Hematopoietic multipotent progenitor cell (in vitro differentiated cells): ENCODE data around the gene NT5C3B. TPM values are rescaled to one million over a fixed set of nuclear protein-coding genes. Genes with fewer than 3 reads are reported as not detected.
A peak's percentile ranks its signal among the peaks of the same experiment; 100 is the strongest.
"Not testable (repeated sequence)": the region's sequence is repeated elsewhere in the genome, so short reads cannot be mapped to it uniquely, and the experiment has no call there.

Experiments used
- DNase-seq, 3 donors: peaks; one replicate each; pipeline ENCODE4 v3.0.0-alpha.2; 2011 to 2015; ENCODE audit warnings: low read depth in 2 of 3, low spot score in 2 of 3
- total RNA-seq: library from RNA; depleted of rRNA; stranded (reverse); fragments of >200 nt; gene quantifications from one replicate; pipeline ENCODE4 v1.2.3, GENCODE V29; 2012

NT5C3B gene
- total RNA-seq, 1 donor, result 41.5 TPM

- DNase-seq, result not testable (repeated sequence)
These were observed 4.7 kb upstream of the NT5C3B start for GRCh38 chr17:41840781-41841180.

GRCh38 chr17:41839448-41839847 is 3.4 kb upstream of the NT5C3B start:
- DNase-seq, result not testable (repeated sequence)

GRCh38 chr17:41837761-41838538 is 1.9 kb upstream of the NT5C3B start, which contains the start of gene KLHL10:
KLHL10 (plus strand) TSS chr17:41837825; CDS start chr17:41837933, 108 bp downstream.
- no peak for DNase-seq

DNA sequence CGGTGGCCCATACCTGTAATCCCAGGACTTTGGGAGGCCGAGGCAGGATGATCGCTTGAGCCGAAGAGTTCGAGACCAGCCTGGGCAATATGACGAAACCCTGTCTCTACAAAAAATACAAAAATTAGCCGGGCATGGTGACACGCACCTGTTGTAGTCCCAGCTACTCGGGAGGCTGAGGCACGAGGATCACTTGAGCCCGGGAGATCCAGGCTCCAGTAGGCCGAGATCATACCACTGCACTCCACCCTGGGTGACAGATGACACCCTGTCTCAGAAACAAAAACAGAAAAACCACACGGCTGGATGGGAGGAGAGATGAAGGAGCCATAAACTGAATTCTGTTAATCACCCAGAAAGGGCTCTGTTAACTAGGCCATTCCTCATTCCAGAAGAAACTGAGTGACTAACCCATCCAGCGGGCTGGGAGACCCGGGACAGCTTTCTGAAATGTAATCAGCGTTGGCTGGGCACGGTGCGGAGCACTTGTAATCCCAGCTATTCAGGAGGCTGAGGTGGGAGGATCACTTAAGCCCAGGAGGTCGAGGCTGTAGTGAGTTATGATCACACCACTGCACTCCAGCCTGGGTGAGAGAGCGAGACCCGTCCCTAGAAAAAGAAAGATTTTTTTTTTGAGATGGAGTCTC is 641 bp upstream of the NT5C3B start:
- DNase-seq, result no peak

DNA sequence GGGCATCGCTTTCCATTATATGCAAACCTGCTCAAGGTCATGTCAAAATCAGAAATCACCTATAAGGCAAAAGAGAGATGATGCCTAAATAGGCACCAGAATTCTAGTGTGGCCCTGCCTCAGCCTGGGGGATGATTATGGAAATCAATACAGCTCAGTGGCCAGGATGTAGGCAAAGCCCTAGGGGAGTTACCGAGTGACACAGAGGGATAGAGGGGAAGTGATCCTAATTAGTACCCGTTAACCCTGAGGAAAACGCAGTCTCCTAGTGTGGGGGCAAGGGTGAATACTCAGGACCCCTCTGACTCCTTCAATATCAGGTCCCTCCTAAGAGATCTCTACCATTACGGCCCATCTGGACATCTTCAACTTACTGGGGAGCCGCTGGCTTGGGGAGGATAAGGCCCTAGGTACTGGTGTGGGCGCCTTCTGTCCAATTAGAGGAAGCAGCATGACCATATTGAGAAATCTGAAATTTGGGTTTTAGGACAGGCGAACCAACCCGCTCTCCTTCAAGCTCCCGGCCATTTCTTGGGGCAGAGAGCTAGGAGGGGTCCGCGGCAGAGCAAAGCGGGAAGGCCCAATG is 725 bp downstream of the NT5C3B start:
- DNase-seq, result no peak

DNA sequence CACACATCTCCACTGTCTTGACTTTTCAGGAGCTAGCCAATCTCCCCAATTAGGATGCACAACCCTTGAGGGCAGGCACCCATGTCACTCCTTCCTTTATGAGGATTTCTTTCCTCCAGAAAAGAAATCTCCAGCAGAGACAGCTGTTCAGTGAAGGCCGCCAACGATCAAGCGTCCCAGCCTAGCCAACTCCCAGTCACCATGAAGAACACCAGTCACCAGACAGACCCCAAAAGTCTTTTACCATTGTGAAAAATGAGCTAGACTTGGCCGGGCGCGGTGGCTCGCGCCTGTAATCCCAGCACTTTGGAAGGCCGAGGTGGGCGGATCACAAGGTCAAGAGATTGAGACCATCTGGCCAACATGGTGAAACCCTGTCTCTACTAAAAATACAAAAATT is 6.1 kb downstream of the NT5C3B start:
- not testable (repeated sequence) for DNase-seq

DNA sequence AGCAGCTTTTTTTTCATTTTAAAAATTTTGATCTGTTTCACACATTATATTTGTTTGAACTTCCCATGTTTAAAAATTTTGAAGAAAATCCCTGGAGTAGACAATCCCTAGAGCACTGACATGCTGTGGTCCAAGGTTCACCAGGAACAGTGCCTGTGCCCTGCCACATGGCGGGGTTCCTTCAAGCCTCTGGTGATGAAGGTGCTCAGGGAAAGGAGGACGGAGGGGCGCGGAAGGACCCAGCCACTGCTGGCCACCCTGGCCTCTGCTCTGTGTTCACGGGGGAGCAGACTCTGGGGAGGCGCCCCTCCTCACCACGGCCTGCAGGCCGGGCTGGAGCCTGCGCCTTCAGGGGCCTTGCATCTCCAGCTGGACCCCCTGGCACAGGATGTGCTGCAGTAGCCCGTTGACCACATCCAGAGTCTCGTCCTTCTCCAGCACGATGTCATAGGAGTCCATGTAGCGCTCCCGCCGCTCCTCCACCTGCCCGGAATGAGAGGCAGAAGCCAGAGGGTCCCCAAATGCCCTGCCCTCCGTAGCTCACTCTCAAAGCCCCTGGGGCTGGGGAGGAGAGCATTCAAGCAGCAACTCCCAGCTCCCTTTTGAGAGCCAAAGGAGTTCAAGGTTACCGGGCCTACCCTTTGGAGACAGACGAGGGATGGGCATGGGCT is 10.7 kb downstream of the NT5C3B start:
- no peak for DNase-seq

GRCh38 chr17:41824086-41824485 is 11.9 kb downstream of the NT5C3B start:
- DNase-seq, result no peak

GRCh38 chr17:41823580-41823979 is 12.5 kb downstream of the NT5C3B start:
- DNase-seq, result no peak

GRCh38 chr17:41823141-41823524 is 12.9 kb downstream of the NT5C3B start:
- DNase-seq, result no peak

GRCh38 chr17:41822216-41823140 is 13.6 kb downstream of the NT5C3B start:
- DNase-seq, result no peak

DNA sequence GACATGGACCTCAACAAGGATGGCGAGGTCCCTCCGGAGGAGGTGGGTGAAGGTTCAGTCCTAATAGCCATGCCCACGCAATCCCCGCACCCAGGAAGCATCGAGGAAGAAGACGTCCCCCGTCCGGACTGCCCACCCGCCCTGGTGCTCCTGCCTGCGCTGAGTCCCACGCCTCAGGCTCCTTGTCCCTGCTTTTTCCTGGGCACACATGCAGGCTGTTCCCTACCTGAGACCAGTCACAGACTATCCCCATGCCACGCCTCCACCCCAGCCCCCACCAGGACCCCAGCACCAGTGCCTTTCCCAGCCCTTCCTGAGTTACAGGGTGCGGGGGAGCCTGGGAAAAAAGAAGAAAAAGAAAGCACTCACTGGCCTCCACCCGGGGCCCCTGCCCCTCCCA is 14.3 kb downstream of the NT5C3B start:
- no peak for DNase-seq

DNA sequence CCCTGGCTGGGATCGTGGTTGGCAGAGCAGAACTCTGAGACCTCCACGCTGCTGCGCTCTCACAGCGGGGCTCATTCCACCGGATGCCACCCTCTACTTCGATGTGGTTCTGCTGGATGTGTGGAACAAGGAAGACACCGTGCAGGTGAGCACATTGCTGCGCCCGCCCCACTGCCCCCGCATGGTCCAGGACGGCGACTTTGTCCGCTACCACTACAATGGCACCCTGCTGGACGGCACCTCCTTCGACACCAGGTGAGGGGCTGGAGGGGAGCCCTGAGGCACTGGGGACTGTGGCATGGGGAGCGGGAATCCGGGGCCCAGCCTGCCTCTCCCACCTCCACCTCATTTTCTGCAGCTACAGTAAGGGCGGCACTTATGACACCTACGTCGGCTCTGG is 18.0 kb downstream of the NT5C3B start:
- DNase-seq, result no peak

GRCh38 chr17:41816637-41817320 is 19.3 kb downstream of the NT5C3B start:
- no peak for DNase-seq

DNA sequence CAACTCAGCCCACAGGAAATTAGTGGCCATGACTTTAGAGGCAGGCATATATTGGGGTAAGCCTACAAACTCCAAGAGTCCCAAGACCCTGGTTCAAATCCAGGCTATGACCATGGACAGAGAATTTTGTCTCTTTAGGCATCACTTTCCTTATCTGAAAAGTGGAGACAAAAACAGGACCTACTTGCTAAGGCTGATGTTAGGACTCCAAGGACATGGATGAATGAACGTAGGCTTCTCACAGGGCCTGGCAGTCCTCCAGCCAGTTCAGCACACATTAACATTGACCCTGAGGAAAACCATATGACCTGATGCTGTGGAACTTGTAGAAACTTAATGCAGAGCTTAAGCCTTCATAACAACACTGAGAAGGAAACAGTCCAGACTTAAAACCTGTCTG is 21.8 kb downstream of the NT5C3B start:
- no peak for DNase-seq

DNA sequence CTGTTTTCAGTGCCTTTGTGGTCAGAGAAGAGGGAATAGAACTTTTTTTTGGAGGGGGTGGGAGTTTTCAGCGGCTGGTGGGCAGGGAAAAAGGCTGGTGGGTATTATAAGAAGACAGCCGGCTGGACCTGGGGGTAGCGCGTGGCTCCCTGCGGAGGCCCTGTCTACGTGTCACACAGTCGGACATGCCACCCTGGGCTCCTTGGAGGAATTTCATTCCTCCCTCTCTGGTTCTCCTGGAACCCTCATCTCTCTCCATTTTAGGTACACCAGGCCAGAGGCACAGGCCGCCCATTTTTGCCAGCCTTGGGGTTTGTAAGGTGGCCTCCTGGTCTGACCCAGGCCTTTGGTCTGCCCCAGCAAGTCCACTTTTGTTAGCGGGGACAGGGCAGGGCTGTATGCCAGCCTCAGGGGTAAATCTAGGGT is 22.3 kb downstream of the NT5C3B start:
- DNase-seq, result no peak

DNA sequence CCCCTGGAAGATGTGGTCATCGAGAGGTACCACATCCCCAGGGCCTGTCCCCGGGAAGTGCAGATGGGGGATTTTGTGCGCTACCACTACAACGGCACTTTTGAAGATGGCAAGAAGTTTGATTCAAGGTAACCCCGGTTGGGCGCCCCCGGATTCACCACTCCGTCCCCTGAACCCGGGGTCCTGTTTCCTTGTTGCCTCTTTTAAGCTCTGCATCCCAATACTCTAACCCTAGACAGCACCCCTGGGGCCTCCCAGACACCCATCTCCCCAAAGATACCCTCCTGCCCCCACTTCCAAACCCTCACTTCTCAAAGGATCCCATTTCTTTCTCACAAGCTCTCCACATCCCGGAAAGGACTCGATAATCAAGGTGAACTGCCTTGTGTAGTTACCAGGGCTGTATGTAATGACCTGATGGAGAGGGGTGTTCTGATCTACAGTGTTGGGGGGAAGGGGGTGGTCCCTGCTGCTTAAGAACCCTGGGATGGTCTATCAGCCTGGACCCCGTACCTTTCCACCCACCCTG is 22.8 kb downstream of the NT5C3B start:
- no peak for DNase-seq

DNA sequence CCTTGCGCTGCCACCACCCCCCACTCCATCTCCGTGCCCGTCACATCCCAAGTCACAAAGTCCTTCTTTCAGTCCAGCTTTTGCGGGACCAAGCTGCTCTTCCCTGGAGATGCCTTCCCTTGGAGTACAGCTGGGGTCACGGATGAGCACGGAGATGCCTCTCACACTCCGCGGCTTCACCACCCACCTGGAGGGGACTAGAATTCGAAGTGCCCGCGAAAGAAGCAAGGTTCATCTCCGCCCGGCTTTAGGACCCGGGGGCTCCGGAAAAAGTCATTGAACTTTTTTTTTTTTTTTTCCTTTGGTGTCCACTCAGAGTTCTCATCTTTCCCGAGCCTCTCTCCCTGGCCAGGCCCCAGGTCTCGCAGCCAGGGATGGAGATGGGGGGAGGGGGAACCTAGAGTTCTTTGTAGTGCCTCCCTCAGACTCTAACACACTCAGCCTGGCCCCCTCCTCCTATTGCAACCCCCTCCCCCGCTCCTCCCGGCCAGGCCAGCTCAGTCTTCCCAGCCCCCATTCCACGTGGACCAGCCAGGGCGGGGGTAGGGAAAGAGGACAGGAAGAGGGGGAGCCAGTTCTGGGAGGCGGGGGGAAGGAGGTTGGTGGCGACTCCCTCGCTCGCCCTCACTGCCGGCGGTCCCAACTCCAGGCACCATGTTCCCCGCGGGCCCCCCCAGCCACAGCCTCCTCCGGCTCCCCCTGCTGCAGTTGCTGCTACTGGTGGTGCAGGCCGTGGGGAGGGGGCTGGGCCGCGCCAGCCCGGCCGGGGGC is 23.5 kb downstream of the NT5C3B start, which contains the start of gene FKBP10:
TSS of gene FKBP10 (plus strand) at position 624 of the 771 bp plus-strand sequence. CDS start at position 655, 31 bp downstream.
- DNase-seq, result peak in 2 of 3 donors; percentile 14 to 58
